GM23248 (cell line): Measurements from ENCODE around the gene TMPRSS2.

Source experiments
- EZH2 ChIP-seq: fragments of 200-600 bp; sonication (generic); IDR thresholded peaks from 2 replicates; pipeline ENCODE4 v1.6.1; 2018; ENCODE audit warnings: antibody characterized with exemption, mild to moderate bottlenecking; ENCODE audit not compliant: insufficient read depth, poor library complexity, severe bottlenecking
- EZH2phosphoT487 ChIP-seq: fragments of 200-600 bp; sonication (generic); IDR thresholded peaks from 2 replicates; pipeline ENCODE4 v1.6.1; 2018; ENCODE audit warnings: antibody characterized with exemption, moderate library complexity, mild to moderate bottlenecking, low read depth; ENCODE audit not compliant: insufficient read depth

DNA sequence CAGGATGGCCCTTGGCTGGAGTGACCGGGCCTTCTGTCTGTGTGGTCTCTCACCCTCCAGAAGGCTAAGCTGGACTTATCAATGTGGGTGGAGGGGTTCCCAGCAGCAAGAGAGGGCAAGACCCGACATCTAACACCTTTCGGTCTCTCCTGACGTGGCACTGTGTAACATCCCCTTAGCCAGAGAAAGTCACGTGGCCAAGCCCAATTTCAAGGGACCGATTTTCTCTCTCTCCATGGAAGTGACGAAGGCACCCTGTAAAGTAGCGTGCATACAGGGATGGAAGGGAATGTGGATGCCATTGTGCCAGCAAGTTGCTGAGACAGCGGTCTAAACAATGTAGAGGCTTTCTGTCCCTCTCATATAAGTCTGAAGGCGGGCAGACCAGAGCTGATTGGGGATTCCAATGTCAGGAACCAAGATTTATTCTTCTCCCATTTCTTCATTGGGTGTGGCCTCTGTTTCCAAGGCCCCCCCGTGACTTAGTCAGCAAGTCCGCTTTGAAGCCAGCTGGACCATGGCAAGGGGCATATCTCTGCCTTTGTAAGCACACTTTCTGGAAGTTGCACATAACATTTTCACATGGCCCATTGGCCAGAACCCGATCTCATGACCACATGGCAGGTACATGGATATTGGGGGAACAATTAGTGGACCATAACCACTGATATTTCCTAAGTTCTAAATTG lies 69.4 kb downstream of the TMPRSS2 start:
- TF ChIP-seq EZH2 (no peak), EZH2phosphoT487 (no peak)
